ENCODE data around the gene MYBPHL.
"Not testable (repeated sequence)": the region's sequence is repeated elsewhere in the genome, so short reads cannot be mapped to it uniquely, and the experiment has no call there.

MYBPHL gene

DNA sequence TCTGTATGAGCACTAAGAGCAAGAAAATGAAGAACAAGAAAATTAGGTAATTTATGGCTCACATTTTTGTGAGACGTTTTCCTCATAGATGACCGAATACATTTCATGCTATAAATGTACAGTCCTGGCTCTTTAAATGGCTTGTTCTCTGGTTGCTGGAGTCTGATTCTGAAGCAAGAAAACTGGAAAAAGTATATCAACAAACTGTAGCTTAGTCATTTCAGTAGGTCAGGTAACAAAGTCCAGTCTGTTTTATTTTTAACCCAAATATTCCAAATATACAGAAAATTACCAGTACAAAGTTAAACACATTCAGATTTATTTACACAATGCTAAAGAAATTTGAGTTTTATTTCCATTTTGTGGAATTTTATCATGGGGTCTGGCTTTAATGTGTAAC, 2.5 kb upstream of the MYBPHL start:
- no peak overlapping the region for H3K4me3 ChIP-seq (ENCODE audit: insufficient read depth, low read depth, low read length, poor library complexity, severe bottlenecking)
- no peaks in the 10 kb centered on the region for H3K9me3 ChIP-seq (ENCODE audit: control insufficient read depth, low read length)
- DNase-seq, result no peak
- H3K27ac ChIP-seq (ENCODE audit: insufficient read depth, low read length, poor library complexity, severe bottlenecking), result no peak overlapping the region
- H3K4me1 ChIP-seq (ENCODE audit: control insufficient read depth, insufficient read depth, low read length, poor library complexity, severe bottlenecking), result no peaks in the 10 kb centered on the region
- H3K27me3 ChIP-seq (replicated peaks; ENCODE audit: control insufficient read depth, insufficient read depth, low read length, poor library complexity, severe bottlenecking), result no peaks in the 10 kb centered on the region
- H3K36me3 ChIP-seq (ENCODE audit: control insufficient read depth, insufficient read depth, low read length), result no peaks in the 10 kb centered on the region

DNA sequence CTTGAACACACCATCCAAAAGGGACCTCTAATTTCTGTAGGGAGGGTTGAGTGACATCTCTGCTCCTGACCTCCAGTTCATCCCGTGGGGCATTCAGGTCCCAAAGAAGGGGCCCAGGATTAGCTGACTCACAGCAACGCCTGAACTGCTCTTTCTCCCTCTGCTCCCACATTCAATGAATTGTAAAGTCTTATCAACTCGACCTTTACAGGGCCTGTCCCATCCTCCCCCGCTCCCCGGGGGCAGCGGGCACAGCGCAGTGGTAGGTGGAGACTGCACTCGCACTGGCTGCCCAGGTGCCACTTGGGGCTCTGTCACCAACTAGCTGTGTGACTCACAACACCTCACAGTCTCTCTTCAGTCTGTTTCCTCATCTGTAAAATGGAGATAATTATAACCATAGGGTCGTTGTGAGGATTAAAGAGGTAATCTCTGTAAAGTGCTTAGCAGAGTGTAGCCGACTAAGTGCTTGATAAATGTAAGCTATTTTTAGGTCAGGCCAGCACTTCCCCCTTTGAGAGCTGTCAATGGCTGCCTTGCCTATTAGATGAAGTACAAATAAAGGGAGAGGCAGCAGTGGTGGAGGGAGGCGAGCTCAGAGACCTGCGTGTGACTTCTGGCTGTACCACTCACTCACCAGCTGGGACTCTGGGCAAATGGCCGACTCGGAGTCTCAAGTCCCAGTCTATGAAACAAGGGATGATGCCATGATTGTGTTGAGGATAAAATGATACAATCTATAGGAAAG, 637 bp upstream of the MYBPHL start:
- no peaks in the 10 kb centered on the region for H3K9me3 ChIP-seq (ENCODE audit: control insufficient read depth, low read length)
- H3K4me3 ChIP-seq (ENCODE audit: insufficient read depth, low read depth, low read length, poor library complexity, severe bottlenecking), result no peak overlapping the region
- H3K36me3 ChIP-seq (ENCODE audit: control insufficient read depth, insufficient read depth, low read length), result no peaks in the 10 kb centered on the region
- H3K27ac ChIP-seq (ENCODE audit: insufficient read depth, low read length, poor library complexity, severe bottlenecking), result no peak overlapping the region
- no peaks in the 10 kb centered on the region for H3K27me3 ChIP-seq (replicated peaks; ENCODE audit: control insufficient read depth, insufficient read depth, low read length, poor library complexity, severe bottlenecking)
- H3K4me1 ChIP-seq (ENCODE audit: control insufficient read depth, insufficient read depth, low read length, poor library complexity, severe bottlenecking), result no peaks in the 10 kb centered on the region
- DNase-seq, result no peak

DNA sequence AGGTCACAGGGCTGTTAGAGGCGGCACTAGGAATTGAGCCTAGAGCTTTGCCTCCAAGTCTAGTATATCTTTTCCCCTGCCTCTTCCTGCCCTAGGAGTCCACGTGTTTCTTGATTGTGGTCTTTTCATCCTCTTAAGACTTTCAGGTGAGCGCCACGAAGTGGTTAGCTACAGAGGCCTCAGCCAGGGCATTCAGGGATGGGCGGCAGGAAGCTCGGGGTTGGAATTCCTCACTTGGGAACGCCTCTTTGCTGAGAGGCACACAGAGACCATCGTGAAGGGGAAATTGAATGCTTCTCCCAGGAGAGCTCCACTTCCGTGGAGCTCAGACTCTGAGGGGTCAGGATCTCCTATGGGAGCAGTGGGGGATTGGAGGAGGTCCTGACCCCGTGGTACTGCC, 820 bp downstream of the MYBPHL start:
- H3K27me3 ChIP-seq (replicated peaks; ENCODE audit: control insufficient read depth, insufficient read depth, low read length, poor library complexity, severe bottlenecking); H3K27ac ChIP-seq (ENCODE audit: insufficient read depth, low read length, poor library complexity, severe bottlenecking); H3K9me3 ChIP-seq (ENCODE audit: control insufficient read depth, low read length); H3K4me3 ChIP-seq (ENCODE audit: insufficient read depth, low read depth, low read length, poor library complexity, severe bottlenecking); DNase-seq; H3K36me3 ChIP-seq (ENCODE audit: control insufficient read depth, insufficient read depth, low read length); H3K4me1 ChIP-seq (ENCODE audit: control insufficient read depth, insufficient read depth, low read length, poor library complexity, severe bottlenecking): not testable (repeated sequence)

- H3K36me3 ChIP-seq (ENCODE audit: control insufficient read depth, insufficient read depth, low read length), result no peaks in the 10 kb centered on the region
- no peaks in the 10 kb centered on the region for H3K27me3 ChIP-seq (replicated peaks; ENCODE audit: control insufficient read depth, insufficient read depth, low read length, poor library complexity, severe bottlenecking)
- no peaks in the 10 kb centered on the region for H3K4me1 ChIP-seq (ENCODE audit: control insufficient read depth, insufficient read depth, low read length, poor library complexity, severe bottlenecking)
- no peak overlapping the region for H3K4me3 ChIP-seq (ENCODE audit: insufficient read depth, low read depth, low read length, poor library complexity, severe bottlenecking)
- no peak overlapping the region for H3K27ac ChIP-seq (ENCODE audit: insufficient read depth, low read length, poor library complexity, severe bottlenecking)
- DNase-seq, result no peak
- no peaks in the 10 kb centered on the region for H3K9me3 ChIP-seq (ENCODE audit: control insufficient read depth, low read length)
These were observed 2.4 kb downstream of the MYBPHL start for GRCh38 chr1:109304226-109304920.

DNA sequence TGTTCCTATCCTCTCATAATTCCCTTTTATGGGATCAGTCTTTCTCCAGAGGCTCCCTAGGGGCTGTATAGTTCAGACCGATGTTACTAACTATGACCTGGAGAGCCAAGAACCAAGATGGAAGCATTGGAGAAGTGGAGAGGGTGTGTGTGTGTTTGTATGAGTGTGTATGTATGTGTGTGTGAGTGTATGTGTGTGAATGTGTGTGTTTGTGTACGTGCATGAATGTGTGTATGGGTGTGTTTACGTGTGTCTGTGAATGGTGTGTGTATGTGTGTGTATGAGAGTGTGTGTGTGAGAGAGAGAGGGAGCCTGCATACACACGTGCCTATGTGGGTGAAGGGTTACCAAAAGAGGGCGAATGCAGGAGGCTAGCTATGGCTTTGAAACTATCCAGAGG, 4.9 kb downstream of the MYBPHL start:
- H3K27me3 ChIP-seq (replicated peaks; ENCODE audit: control insufficient read depth, insufficient read depth, low read length, poor library complexity, severe bottlenecking), result peaks cover 3% of the 10 kb centered on the region
- H3K4me3 ChIP-seq (ENCODE audit: insufficient read depth, low read depth, low read length, poor library complexity, severe bottlenecking), result no peak overlapping the region
- H3K4me1 ChIP-seq (ENCODE audit: control insufficient read depth, insufficient read depth, low read length, poor library complexity, severe bottlenecking), result no peaks in the 10 kb centered on the region
- no peaks in the 10 kb centered on the region for H3K9me3 ChIP-seq (ENCODE audit: control insufficient read depth, low read length)
- no peaks in the 10 kb centered on the region for H3K36me3 ChIP-seq (ENCODE audit: control insufficient read depth, insufficient read depth, low read length)
- H3K27ac ChIP-seq (ENCODE audit: insufficient read depth, low read length, poor library complexity, severe bottlenecking), result no peak overlapping the region
- DNase-seq, result no peak

DNA sequence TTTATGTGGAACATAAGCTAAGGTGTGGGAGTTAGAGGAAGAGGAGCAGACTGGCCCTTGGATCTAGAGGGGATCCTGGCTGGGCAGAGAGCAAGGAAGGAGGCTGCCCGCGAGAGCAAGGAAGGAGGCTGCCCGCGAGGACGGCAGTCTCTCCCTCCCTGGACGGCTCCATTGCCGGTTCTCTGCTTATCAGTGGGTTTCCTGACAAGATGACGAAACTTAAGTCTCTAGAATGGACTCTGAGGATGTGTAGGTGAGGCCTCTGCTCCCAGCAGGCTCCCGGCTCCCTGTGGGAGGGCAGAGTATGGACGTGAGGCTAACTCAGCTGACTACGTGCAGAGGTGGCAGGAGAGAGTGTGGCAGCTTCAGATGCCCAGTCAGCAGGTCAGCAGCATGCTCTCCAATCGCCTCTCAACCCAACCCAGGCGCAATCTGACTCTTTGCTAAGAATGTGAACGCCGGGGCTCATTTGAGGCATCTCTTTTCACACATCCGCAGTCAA, 6.1 kb downstream of the MYBPHL start:
- H3K27ac ChIP-seq (ENCODE audit: insufficient read depth, low read length, poor library complexity, severe bottlenecking), result no peak overlapping the region
- no peaks in the 10 kb centered on the region for H3K4me1 ChIP-seq (ENCODE audit: control insufficient read depth, insufficient read depth, low read length, poor library complexity, severe bottlenecking)
- peaks cover 3% of the 10 kb centered on the region for H3K27me3 ChIP-seq (replicated peaks; ENCODE audit: control insufficient read depth, insufficient read depth, low read length, poor library complexity, severe bottlenecking)
- no peaks in the 10 kb centered on the region for H3K9me3 ChIP-seq (ENCODE audit: control insufficient read depth, low read length)
- no peak overlapping the region for H3K4me3 ChIP-seq (ENCODE audit: insufficient read depth, low read depth, low read length, poor library complexity, severe bottlenecking)
- no peaks in the 10 kb centered on the region for H3K36me3 ChIP-seq (ENCODE audit: control insufficient read depth, insufficient read depth, low read length)
- no peak for DNase-seq

- no peak for DNase-seq
- Histone ChIP-seq H3K27ac (ENCODE audit: insufficient read depth, low read length, poor library complexity, severe bottlenecking) (no peak overlapping the region), H3K4me1 (ENCODE audit: control insufficient read depth, insufficient read depth, low read length, poor library complexity, severe bottlenecking) (no peaks in the 10 kb centered on the region), H3K4me3 (ENCODE audit: insufficient read depth, low read depth, low read length, poor library complexity, severe bottlenecking) (no peak overlapping the region), H3K9me3 (ENCODE audit: control insufficient read depth, low read length) (no peaks in the 10 kb centered on the region), H3K36me3 (ENCODE audit: control insufficient read depth, insufficient read depth, low read length) (no peaks in the 10 kb centered on the region), H3K27me3 (replicated peaks; ENCODE audit: control insufficient read depth, insufficient read depth, low read length, poor library complexity, severe bottlenecking) (peaks cover 3% of the 10 kb centered on the region)
These were observed 7.1 kb downstream of the MYBPHL start for GRCh38 chr1:109299558-109300343.

DNA sequence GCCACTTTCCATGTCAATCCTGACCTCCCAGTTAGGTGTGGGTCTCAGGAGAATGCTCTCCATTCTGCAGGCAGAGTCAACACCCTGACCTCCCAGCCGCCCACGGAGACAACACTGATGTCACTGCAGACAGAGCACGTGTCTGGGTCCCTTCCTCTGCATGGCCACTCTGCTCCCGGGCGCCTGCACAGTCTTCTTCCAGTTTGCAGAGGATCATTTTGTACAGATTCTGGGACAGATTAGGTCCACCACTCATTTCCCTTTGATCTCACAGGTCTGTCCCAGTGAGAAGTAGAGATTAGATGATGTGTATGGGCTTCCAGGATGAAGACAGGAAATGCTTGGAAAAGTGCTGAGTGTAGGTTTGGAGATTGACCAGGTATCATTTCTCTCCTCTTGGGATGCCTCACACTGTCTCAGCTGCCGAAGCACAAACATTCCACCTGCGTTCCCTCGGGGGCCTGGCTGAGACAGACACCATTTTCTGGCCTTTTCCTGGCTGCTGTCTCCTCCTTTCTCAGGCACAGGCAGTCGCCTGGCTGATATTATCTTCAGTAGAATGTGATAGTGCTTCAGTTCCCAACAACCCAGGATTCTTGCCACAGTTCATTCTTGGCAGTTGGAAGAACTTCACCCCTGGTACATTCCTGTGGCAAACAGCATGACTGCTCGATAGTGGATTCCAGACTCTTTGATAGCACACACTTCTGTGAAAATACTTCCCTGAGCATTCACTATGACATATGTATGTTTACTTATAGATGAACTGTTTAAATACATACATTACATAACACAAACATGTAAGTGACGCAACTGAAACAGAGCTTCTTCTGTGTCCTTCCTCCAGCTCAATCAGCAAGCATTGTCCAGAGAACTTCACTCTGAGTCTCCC, 7.9 kb downstream of the MYBPHL start:
- H3K36me3 ChIP-seq (ENCODE audit: control insufficient read depth, insufficient read depth, low read length), result no peaks in the 10 kb centered on the region
- H3K9me3 ChIP-seq (ENCODE audit: control insufficient read depth, low read length), result no peaks in the 10 kb centered on the region
- no peak overlapping the region for H3K27ac ChIP-seq (ENCODE audit: insufficient read depth, low read length, poor library complexity, severe bottlenecking)
- H3K4me3 ChIP-seq (ENCODE audit: insufficient read depth, low read depth, low read length, poor library complexity, severe bottlenecking), result no peak overlapping the region
- H3K4me1 ChIP-seq (ENCODE audit: control insufficient read depth, insufficient read depth, low read length, poor library complexity, severe bottlenecking), result no peaks in the 10 kb centered on the region
- no peak for DNase-seq
- H3K27me3 ChIP-seq (replicated peaks; ENCODE audit: control insufficient read depth, insufficient read depth, low read length, poor library complexity, severe bottlenecking), result peaks cover 3% of the 10 kb centered on the region

DNA sequence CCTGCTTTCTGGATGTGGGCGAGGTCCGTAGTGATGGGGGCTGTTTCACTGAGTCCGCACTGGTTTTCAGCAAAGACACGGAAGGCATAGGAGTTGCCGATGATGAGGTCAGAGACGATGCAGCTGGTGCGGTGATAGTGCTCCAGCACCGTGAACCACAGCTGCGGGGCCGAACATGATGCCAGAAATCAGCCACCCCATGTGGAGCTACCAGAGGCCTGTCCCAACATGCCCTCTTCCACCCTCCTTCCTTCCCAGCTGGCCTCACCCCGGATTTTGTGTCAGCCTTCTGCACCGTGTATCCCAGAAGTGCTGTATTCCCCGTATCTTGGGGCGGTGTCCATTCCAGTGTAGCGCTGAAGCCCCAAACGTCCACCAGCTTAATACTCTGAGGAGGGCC, 10.0 kb downstream of the MYBPHL start:
- H3K27ac ChIP-seq (ENCODE audit: insufficient read depth, low read length, poor library complexity, severe bottlenecking), result no peak overlapping the region
- H3K9me3 ChIP-seq (ENCODE audit: control insufficient read depth, low read length), result no peaks in the 10 kb centered on the region
- peaks cover 3% of the 10 kb centered on the region for H3K27me3 ChIP-seq (replicated peaks; ENCODE audit: control insufficient read depth, insufficient read depth, low read length, poor library complexity, severe bottlenecking)
- no peaks in the 10 kb centered on the region for H3K4me1 ChIP-seq (ENCODE audit: control insufficient read depth, insufficient read depth, low read length, poor library complexity, severe bottlenecking)
- H3K4me3 ChIP-seq (ENCODE audit: insufficient read depth, low read depth, low read length, poor library complexity, severe bottlenecking), result no peak overlapping the region
- DNase-seq, result no peak
- H3K36me3 ChIP-seq (ENCODE audit: control insufficient read depth, insufficient read depth, low read length), result no peaks in the 10 kb centered on the region

All from effector memory CD4-positive, alpha-beta T cell (primary cell).